CD4-positive, alpha-beta T cell treated with Interleukin-21 for 1 hour (primary cell): Measurements from ENCODE around the gene BTNL9.
"Not testable (repeated sequence)": the region's sequence is repeated elsewhere in the genome, so short reads cannot be mapped to it uniquely, and the experiment has no call there.

ENCODE experiments used
- DNase-seq: peaks from one replicate; pipeline ENCODE4 v3.0.0-alpha.2; 2020

BTNL9 gene

DNA sequence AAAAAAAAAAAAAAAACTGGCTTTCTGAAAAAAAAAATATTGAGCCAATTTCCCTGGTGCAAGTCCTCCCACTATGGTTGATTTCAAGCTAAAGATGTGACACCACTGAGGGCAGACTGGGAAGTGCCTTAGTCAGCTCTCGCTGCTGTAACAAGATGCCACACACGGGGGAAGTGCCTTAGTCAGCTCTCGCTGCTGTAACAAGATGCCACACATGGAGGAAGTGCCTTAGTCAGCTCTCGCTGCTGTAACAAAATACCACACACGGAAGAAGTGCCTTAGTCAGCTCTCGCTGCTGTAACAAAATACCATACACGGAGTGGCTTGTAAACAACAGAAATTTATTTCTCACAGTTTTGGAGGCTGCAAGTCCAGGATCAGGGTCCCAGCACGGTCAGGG, 23.4 kb downstream of the BTNL9 start:
- no peak for DNase-seq

DNA sequence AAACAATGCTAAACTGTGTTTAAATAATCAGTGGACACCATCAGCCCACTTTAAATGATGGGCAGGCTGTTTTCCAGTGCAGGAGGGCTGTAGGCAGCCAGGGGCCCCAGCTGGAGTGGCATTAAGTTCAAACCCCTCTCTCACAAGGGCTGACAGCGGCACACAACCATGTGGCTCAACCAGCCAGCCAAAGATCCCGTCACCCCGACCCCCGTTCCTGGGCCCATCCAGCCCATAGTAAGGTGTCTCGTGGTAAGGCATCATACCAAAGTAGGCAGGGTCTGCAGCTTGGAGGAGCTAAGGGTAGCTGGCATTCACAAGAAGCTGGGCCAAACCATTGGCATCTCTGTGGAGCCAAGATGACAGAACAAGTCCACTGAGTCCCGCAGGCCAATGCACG, 24.9 kb downstream of the BTNL9 start:
- no peak for DNase-seq

DNA sequence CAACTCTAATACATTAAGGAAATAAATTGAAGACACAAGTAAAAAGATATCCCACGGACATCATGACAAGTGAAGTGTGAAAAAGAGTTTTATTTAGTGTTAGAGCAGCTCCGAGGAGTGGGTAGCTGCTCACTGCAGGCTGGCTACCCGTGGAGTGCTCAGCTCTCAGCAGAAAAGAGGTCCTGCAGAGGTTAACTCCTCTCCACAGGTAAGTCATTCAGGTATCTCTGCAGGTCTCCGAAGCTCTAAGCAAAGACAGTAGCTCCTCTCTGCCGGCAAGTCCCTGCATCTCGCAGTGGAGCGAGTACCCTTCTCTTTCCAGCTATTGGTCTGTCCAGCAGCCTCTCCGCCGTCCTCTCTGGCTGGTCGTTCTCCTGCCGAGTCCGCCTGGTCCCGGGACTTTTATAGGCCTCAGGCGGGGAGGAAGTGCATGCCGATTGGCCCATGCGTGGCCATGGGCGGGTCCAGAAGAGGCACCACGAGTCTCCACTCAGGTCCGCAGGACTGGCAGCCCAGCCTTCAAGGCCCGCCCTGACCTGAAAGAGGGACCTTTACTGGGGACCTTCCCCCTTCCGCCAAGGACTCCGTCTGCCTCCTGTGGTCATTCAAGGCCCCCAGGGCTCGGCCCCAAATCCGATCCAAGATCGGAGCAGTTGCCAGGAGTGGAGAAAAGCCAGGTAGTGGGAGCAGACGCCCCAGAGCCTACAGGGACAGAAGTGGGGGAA, 29.9 kb downstream of the BTNL9 start:
- DNase-seq: no peak

DNA sequence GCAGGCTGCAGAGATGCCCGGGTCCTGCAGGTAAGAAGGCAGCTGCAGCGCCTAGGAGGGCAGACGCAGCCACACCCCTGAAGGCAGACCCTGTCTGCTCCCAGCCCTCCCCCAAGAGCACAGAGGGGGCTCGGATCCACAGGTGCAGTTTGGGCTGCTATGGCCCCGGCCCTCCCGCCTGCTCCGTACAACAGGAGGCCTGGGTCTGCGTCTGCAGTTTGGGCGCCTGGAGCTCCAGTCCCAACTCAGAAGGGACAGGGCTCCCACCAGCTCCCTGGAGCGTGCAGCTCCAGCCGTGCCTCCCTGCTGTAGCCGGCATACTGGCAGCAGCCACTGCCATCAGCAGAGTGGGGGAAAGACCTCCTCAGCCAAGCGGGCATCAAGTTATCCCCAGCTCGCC, 30.5 kb downstream of the BTNL9 start:
- no peak for DNase-seq

DNA sequence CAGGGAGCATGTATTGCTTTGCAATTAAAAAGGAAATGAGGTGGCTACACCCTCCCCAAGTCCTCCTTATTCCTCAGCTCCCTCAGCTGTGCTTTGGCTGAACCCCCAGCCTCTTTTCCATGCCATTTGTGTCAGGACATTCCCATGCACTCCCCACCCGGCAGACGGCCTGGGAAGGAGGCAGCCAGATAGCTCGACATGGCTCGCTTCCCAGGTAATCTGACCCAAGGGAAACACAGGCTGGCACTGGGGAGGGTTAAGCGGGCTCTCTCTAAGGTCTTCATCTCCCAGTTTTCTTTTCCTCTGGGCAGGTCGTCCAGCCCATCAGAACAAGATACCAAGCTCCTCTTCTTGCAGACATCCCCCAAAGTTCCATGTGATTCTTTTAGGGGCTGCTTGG, 31.2 kb downstream of the BTNL9 start:
- no peak for DNase-seq

DNA sequence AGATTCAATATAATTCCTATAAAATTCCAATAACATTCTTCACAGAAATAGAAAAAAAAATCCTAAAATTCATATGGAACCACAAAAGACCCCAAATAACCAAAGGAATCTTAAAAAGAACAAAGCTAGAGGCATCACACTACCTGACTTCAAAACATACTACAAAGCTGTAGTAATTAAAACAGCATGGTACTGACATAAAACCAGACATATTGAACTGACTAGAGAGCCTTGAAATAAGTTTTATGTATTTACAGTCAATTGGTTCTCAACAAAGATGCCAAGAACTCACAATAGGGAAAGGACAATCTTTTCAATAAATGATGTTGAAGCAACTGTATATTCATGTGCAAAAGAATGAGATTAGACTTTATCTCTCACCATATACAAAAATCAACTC, 36.9 kb downstream of the BTNL9 start:
- DNase-seq: no peak

DNA sequence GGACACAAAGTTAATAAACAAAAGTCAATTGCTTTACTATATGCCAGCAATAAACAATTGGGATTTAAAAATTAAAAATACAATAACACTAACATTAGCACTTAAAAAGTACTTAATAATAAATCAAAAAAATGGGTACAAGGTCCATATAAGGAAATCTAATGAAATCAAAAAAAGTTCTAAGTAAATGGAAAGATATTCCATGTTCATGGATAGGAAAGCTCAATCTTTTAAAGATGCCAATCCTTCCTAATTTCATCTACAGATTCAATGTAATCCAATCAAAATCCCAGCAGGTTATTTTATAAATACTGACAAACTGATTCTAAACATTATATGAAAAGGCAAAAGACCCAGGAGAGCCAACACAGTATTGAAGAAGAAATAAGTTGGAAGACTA, 41.9 kb downstream of the BTNL9 start:
- DNase-seq: no peak

DNA sequence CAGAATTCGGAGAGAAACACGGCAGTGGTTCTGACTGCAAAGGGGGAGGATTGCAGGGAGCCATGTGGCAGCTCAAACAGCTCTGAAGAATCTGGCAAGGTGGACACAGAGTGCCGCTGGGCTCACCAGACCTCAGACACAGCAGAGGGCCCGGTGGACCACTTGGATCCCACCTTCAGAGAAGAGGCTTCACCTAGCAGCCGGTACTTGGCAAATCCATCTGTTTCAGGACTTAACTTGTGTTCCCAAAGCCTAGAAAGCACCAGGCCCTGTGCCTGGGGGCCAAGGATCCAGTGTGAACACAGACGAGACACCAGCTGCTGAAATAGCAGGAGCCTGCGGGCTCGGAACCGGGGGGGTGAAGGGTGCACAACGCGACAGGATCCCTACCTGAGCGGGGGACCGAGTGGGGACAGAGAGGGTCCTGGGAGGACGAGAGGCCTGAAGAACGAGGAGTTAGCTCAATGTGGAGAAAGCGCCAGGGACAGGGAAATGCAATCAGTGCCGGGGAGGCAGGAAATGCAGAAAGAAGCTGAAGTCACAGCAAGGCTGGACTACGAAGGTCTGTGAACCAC, 44.6 kb downstream of the BTNL9 start:
- no peak for DNase-seq

DNA sequence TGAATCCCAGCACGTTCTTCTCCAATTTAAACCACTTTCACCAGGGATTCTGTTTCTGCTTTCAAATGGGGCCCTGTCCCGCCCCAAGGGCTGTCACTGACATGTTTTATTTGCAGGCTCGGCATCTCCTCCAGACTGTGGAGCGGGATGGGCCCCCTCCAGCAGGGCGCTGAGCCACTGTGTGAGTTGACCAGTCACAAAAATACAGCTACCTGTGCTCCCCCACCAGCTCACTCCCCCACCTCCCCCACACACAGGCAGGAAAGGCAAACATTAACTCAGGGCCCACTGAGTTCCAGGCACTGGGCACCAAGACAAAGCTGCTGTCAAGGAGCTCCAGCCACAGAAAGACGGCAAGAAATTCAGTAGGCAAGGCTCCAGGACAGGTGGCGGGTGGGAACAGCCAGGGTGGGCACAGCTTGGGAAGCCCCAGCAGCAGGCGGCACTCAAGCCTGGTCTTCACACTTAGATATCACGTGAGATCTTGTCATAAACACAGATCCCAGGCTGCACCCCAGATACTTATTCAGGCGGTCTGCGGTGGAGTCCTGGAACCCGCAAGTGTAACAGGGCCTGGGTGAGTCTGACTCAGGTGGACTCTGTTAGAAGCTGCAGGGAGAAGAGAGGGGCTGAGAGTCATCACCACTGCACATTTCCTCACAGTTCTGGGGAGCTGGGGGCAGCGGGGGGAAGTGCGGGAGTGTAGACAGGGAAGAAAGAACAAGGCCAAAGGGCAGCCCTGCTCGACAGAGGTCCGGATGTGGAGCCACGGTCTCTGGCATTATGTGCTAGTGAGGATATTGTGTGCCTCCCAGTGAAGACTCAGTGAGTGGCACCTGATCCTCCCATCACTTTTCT, 46.2 kb downstream of the BTNL9 start:
- no peak for DNase-seq

DNA sequence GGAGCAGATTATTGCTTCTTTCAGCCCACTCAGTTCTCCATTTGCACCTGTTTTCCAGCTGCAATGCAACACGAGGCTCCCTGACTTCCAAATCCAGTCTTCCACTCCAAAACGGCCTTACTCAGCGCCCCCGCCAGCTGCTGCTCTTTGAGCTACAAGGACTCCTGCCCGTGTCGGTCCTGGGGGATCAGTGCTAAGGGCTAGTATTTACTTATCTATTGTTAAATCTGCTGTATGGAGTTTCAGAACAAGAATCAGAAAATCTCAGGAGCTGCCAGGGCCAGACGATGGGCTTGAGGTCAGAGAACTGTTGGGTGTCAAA, 46.8 kb downstream of the BTNL9 start:
- no peak for DNase-seq

DNA sequence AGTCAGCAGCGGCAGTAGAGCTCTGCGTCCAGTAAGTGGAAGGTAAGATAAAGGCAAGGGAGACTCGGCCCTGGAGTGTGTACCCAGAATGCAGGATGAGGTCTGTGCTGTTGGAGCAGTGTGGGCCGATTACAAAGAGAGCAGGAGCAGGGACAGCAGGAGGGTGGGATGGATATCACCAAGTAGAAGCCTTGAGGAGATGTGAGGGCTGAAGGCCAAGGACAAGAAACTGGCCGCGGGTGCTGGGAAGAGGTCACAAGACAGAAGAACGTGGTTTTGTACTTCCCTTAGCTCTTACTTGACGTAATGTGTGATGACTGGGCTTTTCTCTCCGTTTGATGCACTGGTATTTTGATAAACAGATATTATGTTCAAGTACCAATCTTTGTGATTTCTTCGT, 47.2 kb downstream of the BTNL9 start:
- DNase-seq: no peak

DNA sequence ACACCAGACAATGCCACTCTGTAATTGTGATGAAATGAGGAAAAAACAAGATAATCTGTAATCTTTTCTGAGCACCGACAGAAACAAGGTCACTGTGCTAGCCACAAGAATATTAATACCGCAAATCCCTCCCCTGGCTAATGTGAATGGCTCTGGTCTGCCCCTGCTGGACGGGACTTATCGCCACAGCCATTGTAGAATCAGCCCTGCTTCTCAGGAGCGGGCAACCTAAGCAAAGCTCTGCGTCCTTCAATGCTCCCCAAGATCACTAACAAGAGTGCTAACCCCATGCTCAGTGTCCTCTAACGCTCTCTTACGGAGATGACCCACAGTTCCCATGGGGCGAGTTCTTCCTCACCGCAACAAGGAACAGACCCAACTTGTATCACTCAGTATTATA, 48.2 kb downstream of the BTNL9 start:
- no peak for DNase-seq

DNA sequence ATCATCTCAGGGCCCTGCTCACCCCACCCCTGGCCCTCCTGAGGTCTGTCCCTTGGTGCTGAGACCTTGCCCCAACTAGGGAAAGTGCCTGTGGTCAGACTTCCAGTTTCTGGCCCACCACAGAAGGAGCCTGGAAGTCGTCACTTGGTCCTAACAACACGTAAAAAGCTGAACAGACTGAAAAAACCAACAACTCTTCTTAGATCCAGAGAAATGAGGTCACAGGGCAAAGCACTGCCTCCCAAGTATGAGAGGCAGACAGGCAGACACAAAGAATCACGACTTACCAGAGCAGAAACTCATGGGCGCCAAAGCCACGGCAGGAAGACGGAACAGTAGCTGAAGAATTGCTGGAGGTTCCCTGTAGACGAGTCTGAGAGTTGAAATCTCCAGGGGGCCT, 52.4 kb downstream of the BTNL9 start:
- DNase-seq: no peak

DNA sequence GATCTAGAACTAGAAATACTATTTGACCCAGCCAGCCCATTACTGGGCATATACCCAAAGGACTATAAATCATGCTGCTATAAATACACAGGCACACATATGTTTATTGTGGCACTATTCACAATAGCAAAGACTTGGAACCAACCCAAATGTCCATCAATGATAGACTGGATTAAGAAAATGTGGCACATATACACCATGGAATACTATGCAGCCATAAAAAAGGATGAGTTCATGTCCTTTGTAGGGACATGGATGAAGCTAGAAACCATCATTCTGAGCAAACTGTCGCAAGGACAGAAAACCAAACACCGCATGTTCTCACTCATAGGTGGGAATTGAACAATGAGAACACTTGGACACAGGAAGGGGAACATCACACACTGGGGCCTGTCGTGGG, 55.1 kb downstream of the BTNL9 start:
- DNase-seq: not testable (repeated sequence)

DNA sequence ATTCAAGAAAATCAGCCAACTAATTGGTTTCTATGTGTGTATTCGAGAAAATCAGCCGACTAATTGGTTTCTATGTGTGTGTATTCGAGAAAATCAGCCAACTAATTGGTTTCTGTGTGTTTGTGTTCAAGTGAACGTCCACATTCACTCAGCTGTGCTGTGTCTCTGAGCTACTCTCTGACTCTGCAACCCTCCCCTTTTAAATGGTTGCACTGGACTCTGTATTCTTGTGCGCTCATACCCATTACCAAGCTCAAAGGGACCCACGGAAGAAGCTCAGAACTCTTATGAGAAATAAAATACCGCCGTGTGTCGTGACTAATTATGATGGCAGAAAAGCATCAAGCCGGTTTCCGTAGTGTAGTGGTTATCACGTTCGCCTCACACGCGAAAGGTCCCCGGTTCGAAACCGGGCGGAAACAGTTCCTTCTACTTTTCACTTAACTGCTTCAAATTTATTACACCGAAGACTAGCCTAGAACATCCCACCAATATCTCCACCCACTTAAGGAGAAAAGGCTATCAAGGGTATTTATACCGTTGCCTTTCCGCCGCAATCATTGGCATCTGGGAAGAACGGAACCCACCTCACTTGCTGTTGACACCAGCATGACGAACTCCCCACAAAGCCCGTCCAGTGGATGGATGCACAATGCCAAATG, 56.8 kb downstream of the BTNL9 start:
- not testable (repeated sequence) for DNase-seq

DNA sequence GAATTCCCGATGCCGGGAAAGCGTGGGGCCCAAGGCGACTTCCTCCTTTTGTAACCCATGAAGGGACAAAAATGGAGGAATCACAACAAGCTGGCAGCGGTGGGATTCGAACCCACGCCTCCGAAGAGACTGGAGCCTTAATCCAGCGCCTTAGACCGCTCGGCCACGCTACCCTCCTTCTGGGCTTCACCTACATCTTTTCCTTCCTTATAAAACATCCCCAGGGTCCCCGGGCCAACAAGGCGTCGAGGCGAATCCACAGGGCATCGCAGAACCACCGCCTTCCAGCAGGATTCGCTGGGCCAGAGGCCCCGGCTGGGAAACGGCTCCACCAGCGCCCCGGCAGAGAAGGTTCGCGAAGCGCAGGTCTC, 57.3 kb downstream of the BTNL9 start:
- DNase-seq: not testable (repeated sequence)

DNA sequence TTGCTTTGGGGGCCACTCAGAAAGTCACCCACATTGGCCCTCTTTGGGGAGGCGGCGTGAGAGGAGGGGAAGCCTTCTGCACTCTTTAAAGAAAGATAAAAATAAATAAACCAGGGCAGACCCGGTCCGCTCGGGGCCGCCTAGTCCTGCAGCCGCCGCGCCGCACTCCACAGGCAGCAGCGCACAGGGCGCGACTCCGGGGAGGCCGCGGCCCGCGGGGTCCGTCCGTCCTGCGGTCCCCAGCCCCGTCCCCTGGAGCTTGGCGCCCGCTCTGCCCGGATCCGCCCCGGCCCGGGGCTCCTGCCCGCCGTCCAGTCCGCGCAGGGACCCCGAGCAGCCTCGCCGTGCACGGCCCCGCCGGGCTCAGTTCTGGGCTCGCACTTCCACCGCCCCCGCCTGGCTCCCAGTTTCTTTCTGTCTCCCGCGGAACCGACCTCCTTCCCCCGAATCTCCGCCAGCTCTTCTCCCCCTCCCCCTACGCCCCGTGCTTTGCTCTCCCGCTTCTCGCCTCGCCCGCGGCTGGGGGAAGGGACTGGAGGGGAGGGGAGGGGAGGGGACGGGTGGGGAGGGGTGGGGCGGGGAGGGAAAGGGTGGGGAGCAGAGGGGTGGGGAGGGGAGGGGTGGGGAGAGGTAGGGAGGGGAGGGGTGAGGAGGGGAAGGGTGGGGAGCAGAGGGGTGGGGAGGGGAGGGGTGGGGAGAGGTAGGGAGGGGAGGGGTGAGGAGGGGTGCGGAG, 57.9 kb downstream of the BTNL9 start:
- DNase-seq: not testable (repeated sequence)

DNA sequence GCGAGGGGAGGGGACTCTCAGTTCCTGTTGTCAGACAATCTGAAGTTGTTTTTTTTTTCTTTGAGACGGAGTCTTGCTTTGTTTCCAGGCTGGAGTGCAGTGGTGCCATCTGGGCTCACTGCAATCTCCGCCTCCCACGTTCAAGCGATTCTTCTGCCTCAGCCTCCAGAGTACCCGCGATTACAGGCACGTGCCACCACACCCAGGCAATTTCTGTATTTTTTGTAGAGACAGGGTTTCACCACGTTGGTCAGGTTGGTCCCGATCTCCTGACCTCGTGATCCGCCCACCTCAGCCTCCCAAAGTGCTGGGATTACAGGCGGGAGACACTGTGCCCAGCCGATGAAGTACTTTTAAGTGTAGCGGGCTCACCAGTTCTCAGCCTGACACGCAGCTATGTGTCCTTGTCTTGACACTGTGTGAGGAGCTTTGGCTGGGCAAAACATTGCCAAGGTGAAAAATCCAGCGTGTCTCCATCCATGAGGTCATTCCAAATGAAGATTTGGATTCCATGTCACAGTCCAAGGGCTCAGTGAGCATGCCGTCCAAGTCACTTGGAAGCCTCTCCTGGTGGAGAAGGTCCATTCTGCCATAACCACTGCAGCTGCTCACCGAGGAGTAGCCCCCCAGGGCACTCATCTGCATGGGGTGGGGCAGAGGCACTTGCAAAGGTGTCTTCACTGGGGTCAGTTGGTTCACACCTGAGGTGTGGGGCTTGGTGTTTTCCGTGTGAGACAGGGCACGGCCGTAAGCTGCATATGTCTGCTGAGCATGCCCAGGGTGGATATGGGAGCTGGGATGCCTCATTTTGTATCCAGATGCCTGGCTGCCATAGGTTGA, 58.9 kb downstream of the BTNL9 start:
- DNase-seq: no peak

DNA sequence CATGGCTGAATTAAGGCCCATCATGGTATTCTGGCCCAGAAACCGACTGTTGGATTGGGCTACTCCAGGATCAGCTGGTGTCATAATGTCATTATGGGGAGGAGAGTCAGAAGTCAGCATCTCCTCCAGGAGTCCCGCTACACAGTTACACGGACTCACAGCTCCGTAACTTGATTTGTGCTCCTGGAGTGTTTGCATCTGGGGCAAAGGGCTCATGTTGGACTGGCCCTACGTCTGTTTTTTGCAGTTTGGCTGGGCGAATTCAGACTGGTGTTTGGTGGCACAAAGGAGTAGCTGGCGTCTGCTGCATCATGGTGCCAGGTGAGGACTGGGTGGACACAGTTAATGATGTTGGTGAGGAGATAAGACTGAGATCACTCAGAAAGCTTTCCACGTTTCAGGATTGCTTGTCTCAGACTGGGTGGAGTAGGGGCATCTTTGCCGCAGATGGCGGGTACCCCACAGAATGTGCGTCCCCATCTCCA, 59.6 kb downstream of the BTNL9 start:
- DNase-seq: no peak

DNA sequence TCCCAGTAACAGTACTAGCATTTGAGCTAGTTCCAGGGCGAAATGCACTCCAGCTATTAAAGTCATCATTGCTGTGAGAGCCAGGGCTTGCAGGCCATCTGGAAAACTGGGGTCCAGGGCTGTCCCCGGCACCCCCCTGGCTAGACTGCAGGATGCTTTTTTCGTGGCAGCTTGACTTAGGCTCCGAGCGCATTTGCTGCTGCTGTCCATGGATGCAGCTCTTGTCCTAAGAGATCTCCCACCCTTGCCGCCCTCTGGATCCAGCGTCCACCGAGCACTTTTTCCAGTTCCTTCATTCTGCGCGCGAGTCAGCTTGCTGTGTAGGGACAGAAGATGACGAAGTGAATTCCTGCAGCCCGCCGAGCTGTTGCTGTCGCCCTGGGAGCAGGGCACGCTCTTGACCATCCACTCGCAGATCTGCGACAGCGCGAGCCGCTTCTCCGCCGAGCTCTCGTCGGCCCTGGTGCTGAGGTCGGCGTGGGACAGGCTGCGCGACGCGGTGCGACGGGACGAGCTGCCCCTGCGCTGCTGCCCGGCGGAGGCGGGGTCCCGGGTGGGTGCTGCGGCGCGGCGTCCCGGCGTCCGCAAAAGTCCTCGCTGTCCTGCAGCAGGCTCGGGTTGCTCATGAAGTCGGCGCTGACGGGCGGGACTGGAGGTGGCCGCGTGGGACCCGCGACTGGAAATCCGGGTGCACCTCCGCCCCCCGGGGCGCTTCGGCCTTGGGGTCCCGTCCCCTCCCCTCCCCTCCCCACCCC, 60.2 kb downstream of the BTNL9 start:
- DNase-seq: no peak

DNA sequence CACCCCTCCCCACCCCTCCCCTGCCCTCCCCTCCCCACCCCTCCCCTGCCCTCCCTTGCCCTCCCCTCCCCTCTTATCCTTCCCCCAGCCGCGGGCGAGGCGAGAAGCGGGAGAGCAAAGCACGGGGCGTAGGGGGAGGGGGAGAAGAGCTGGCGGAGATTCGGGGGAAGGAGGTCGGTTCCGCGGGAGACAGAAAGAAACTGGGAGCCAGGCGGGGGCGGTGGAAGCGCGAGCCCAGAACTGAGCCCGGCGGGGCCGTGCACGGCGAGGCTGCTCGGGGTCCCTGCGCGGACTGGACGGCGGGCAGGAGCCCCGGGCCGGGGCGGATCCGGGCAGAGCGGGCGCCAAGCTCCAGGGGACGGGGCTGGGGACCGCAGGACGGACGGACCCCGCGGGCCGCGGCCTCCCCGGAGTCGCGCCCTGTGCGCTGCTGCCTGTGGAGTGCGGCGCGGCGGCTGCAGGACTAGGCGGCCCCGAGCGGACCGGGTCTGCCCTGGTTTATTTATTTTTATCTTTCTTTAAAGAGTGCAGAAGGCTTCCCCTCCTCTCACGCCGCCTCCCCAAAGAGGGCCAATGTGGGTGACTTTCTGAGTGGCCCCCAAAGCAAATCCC, 61.1 kb downstream of the BTNL9 start:
- DNase-seq: not testable (repeated sequence)
